ENCODE data around the gene ADARB2.

DNA sequence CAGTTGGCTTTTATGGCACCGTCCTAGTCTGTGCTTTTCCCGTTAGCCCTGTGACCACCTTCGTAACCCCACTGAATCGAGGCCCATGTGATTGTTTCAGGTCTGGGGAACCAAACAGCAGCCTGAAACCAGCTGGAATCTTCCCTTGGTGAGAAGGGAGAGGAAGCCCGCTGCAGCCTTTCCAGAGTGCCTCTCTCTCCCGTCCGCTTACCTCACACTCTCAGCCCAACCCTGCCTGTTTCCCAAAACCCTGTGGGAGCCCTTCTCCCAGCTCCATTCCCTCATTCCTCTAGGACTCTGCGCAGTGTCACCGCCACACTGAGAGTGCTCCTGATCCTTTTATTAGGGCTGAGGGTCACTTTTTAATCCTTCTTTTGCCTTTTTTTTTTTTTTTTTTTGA lies 541.5 kb downstream of the ADARB2 start:
- TF ChIP-seq, protein P1, sequence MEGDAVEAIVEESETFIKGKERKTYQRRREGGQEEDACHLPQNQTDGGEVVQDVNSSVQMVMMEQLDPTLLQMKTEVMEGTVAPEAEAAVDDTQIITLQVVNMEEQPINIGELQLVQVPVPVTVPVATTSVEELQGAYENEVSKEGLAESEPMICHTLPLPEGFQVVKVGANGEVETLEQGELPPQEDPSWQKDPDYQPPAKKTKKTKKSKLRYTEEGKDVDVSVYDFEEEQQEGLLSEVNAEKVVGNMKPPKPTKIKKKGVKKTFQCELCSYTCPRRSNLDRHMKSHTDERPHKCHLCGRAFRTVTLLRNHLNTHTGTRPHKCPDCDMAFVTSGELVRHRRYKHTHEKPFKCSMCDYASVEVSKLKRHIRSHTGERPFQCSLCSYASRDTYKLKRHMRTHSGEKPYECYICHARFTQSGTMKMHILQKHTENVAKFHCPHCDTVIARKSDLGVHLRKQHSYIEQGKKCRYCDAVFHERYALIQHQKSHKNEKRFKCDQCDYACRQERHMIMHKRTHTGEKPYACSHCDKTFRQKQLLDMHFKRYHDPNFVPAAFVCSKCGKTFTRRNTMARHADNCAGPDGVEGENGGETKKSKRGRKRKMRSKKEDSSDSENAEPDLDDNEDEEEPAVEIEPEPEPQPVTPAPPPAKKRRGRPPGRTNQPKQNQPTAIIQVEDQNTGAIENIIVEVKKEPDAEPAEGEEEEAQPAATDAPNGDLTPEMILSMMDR (conservative IDR thresholded peaks at IDR 0.05 in 1 of 2, IDR thresholded peaks at IDR 0.05 in 1 of 2; ENCODE audit: low read depth in 1 of 2, low read length in 2 of 2), result no peak
- TF ChIP-seq EZH2 (IDR thresholded peaks at IDR 0.05; ENCODE audit: low read length, missing control alignments), result no peak
